Occipital lobe (tissue), 2 donors: Measurements from ENCODE around the gene CERS5. TPM values are rescaled to one million over a fixed set of nuclear protein-coding genes. Genes with fewer than 3 reads are reported as not detected.
A peak's percentile ranks its signal among the peaks of the same experiment; 100 is the strongest.
"Not testable (repeated sequence)": the region's sequence is repeated elsewhere in the genome, so short reads cannot be mapped to it uniquely, and the experiment has no call there.

ENCODE experiments used
- DNase-seq: peaks from one replicate; lab custom pipeline; 2025; lab: John Stamatoyannopoulos, UW
- total RNA-seq: library from RNA; depleted of rRNA; stranded (reverse); fragments of >200 nt; gene quantifications from one replicate; pipeline ENCODE4 v1.2.3, GENCODE V29; 2014

Gene CERS5
- total RNA-seq, 1 donor from 2014 or later, result 115 TPM

GRCh38 chr12:50187084-50187900, 20.1 kb upstream of the CERS5 start:
- no peak for DNase-seq

- no peak for DNase-seq
These were observed 19.5 kb upstream of the CERS5 start for GRCh38 chr12:50186681-50187080.

- peak; percentile 7 for DNase-seq
These were observed 18.9 kb upstream of the CERS5 start for GRCh38 chr12:50185970-50186663.

GRCh38 chr12:50185301-50185895, 18.2 kb upstream of the CERS5 start:
- no peak for DNase-seq

- DNase-seq, result no peak
These were observed 17.1 kb upstream of the CERS5 start for GRCh38 chr12:50184261-50184660.

- no peak for DNase-seq
These were observed 15.3 kb upstream of the CERS5 start for GRCh38 chr12:50182461-50182860.

GRCh38 chr12:50181691-50182090, 14.5 kb upstream of the CERS5 start:
- no peak for DNase-seq

GRCh38 chr12:50175716-50176026, 8.5 kb upstream of the CERS5 start:
- DNase-seq, result no peak

GRCh38 chr12:50174971-50175715, 8.0 kb upstream of the CERS5 start:
- no peak for DNase-seq

GRCh38 chr12:50166799-50167048, 445 bp downstream of the CERS5 start:
- DNase-seq, result no peak

- no peak for DNase-seq
These were observed 2.2 kb downstream of the CERS5 start for GRCh38 chr12:50164963-50165362.

GRCh38 chr12:50162230-50162629, 4.9 kb downstream of the CERS5 start:
- DNase-seq, result no peak

- DNase-seq, result no peak
These were observed 6.5 kb downstream of the CERS5 start for GRCh38 chr12:50160643-50161042.

GRCh38 chr12:50157259-50157658, 9.9 kb downstream of the CERS5 start:
- no peak for DNase-seq

- DNase-seq, result no peak
These were observed 10.5 kb downstream of the CERS5 start for GRCh38 chr12:50156641-50157040.

- not testable (repeated sequence) for DNase-seq
These were observed 12.2 kb downstream of the CERS5 start for GRCh38 chr12:50154947-50155346.

- no peak for DNase-seq
These were observed 16.0 kb downstream of the CERS5 start for GRCh38 chr12:50151047-50151687.

GRCh38 chr12:50149311-50149710, 17.9 kb downstream of the CERS5 start:
- no peak for DNase-seq

GRCh38 chr12:50148011-50148410, 19.2 kb downstream of the CERS5 start:
- not testable (repeated sequence) for DNase-seq

GRCh38 chr12:50147281-50147680, 19.9 kb downstream of the CERS5 start:
- no peak for DNase-seq

- DNase-seq, result no peak
These were observed 21.7 kb downstream of the CERS5 start for GRCh38 chr12:50145439-50145838.

- no peak for DNase-seq
These were observed 24.2 kb downstream of the CERS5 start for GRCh38 chr12:50142993-50143392.
